HG03378 (cell line): Measurements from ENCODE around the gene C14orf180.

Experiments
- ATAC-seq: cut with Tn5 transposase; IDR thresholded peaks from one replicate; pipeline ENCODE4 v1.9.1; 2021; ENCODE audit warnings: mild to moderate bottlenecking, moderate library complexity; ENCODE audit not compliant: unreplicated experiment

Gene C14orf180

DNA sequence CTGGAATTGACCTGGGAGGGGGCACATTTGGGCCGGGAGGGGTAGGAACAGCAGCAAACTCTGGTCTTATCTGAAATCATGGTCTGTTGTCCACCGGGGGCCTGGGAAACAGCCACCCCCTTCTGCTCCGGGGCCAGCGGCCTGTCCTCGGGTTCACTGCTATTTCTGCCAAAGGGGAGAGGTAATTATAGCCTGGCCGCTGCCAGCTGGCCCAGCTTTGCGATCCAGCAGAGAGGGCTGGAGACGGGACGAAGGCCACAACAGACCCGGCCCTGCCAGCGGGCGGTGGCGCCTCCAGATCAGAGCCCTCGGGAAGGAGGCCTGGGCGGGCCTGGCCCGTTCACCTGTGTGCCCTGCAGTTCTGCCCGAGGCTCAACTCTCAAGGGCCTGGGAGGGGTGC lies at the start of gene C14orf180:
C14orf180 (plus strand) TSS at position 258 of the 400 bp plus-strand sequence. CDS start 6,667 bp downstream, outside the sequence.
- no peak for ATAC-seq

DNA sequence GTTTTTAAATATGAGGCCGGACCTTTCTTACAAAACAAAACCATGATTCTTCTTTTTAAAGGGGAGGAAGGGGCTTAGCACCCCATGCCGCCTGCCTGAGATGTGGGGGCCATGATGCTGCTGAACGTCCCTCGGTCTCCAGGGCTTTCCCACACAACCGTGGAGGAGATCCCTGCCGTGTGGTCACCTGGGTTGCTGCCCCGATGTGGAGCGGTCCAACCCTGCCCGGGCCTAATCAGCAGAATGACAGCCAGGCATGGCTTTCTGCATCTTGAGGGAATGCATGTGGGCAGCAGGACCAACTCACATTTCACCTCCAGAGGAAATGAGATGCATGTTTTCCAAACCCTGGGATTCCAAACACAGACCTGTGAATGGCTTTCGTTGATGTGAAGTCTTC lies 48.9 kb upstream of the C14orf180 start:
- ATAC-seq: no peak

DNA sequence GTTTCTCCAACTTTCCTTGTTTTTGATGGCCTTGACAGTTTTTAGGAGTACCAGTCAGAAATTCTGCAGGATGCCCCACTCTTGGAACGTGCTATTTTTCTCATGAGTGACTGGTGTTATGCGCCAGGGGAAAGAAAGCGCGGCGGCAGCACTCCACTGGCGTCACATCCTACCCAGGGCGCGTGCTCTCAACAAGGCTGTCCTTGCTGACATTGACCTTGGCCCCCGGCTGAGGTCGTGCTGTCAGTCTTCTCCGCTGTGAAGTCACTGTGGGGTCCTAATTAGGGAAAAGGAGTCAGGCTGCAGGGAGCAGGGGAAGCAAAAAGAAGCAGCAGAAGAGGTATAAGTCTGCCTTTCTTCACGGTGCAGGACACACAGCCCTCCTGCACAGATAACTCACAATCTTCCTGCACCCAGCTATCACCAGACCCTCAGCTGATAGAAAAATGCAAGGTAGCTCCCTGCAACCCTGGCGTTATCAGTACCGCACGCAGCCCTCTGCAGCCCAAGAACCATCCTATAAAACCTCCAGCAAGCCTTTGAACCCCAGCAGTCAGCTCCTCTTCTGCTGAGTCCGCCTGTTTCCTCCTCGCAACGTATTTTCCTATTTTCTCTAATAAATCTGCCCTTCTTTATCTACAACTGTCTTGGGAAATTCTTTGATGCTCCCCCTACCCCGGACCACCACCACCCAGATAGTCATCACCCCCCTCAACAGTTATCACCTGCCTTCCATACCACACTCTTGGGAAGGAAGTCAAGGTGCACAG lies 48.0 kb upstream of the C14orf180 start:
- ATAC-seq: no peak

DNA sequence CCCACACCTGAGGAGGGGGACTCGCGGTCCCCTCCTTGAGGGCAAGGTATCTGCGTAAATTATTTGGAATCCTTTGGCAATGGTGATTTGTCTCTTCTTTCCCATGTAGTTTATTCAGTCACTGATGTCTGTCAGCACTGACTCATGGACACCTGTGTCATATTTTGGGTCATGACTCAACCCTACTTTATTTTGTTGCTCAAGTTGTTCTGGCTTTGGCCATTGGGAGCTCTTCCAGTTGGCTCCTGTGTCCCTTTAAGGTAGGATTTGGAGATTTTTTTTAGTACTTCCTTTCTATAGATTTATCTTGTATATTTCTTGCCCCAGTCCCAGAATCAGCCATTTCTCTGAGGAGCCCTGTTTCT lies 47.4 kb upstream of the C14orf180 start:
- ATAC-seq: no peak

DNA sequence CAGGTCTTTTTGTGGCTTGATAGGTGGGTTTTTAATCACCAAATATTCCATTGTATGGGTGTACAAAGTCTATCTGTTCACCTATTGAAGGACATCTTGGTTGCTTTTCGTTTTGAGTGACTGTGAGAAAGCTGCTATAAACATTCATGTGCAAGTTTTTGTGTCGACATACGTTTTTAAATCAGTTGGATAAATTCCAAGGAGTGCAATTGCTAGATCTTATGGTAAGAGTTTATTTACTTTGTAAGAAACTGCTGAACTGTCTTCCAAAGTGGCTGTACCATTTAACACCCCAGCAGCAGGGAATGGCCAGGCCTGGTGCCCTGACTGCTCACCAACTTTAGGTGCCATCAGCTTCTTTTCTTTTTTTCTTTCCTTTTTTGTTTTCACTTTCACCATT lies 45.5 kb upstream of the C14orf180 start:
- no peak for ATAC-seq

DNA sequence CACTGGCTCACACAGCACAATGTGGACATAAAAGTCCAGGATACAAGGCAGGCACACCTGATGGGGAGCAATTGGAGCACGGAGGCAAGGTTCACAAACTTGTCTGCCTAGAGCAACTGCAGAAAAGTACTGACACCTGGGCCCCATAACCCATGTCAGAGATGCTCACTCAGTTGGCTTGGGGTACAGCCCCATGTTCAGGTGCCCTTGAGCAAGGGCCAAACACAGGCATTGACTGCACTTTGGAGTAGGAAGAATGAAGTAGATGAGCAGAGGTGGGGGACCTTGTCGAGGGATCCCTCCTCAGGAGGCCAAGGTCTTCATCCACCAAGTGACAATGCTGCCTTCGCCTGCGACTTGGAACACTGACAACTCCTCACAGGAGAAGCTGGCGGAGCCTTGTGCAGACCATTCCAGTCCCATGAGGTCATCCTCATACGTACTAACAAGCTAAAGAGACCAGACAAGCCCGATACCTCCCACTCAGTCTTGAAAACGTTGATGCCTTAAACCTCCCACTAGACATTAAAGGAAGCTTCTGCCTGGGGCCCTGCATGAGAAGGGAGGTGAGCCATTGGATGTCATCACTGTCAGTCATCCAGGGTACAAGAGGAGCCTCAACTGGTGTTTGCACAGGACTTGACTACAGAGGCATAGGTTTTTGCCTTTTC lies 42.5 kb upstream of the C14orf180 start:
- ATAC-seq: no peak

DNA sequence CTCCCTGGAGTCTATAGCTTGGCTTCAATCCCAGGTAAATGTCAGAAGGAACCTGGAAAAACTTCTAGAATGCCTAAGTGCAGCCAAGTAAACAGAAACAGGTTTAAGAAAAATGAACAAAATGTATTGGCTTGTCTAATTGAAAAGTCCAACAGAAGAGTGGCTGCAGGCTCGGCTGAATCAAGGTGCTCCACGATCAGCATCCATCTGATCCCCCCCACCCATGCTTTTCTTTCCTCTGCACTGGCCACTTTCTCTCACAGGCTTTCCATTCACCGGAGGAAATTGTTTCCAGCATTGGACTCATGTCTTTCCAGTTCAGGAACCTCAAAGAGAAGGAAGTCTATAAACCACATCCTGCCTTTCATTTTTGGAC lies 42.0 kb upstream of the C14orf180 start:
- ATAC-seq: no peak

DNA sequence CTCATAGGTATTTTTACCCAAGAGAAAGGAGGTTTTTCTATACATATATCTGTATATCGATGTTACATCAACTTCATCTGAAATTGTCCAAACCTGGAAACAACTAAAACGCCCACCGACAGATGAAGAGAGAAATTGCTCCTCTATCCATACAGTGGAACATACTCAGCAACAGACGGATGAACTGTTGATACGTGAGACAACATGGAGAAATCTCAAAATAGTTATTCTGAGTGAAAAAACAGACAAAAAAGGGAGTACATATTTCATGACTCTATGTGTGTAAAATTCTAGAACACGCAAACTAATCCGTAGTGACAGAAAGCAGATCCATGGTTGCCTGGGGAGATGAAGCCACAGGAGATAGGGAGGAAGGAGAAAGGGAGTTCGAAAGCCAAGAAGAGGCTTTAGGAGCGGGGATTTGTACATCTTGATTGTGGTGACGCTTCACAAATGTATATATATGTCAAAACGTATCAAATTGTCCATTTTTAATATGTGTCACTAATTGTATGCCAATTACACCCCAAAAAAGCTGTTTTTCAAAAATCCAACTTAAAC lies 37.6 kb upstream of the C14orf180 start:
- ATAC-seq: no peak

DNA sequence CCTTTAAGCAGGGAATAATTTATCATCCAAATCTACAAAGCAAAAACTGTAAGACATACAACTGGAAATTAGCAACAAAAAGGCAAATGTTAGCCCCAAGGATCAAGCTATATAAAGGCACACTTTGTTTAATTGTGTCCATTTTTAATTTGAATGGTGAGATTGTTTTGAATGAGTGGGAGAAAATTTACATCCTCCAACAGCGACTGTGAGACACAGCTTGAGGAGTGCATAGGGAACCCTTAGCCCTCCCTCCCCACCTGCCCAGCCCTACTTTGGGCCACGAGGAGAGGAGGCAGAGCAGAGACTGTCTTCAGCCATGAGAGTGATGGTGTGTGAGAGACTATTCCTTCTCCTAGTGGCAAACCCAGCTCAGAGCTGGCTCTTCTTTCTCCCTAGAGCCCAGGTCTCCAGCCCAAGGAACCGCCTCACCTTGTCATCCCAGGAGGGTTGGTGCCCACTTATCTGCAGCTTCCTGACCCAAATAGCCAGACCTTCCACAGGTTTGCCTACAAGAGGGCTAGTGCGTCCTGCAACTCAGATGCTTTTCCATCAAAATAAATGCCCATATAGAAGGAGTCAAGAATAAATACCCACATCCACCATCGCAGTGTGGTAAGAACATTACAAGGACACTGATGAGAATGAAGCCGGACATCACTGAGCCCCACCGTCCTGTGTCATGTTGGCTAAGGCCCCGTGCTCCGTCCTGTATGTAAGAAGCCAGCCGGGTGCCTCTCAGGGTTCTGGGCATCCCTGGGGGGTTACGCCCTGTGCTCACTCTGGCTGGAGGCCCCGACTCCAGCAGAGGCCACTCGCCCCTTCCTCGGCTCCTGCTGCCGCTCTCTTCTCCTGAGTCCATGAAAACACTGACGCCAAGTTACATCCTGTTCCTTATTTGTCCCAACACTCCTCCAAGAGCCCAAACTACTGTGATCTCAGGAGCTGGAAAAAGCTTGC lies 36.4 kb upstream of the C14orf180 start:
- ATAC-seq: no peak

DNA sequence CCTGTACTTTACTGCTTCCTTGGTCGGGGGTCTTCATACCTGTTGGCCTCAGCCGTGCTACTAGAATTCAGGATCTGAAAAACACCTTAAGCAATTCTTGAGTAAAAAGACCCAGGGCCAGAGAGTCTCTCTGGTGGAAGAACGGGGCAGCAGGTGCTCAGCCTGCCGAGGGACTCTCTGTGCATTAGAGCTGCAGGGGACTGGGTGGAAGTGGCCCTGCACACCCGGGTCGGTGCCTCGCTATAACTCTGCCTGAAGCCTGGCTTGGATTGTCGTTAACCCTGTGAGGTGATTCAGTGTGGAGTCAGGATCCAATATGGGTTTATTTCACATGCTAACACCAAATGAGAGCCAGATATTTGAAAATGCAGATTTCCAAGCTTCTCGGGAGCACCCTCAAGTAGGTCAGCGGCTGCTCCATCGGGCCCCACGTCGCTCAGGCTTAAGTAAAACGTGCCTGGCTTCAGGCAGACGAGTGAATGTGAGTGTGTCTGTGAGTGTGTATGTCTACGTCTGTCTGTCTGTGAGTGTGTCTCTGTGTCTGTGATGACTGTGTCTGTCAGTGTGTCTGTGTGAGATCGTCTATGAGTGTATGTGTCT lies 35.1 kb upstream of the C14orf180 start:
- ATAC-seq: no peak

DNA sequence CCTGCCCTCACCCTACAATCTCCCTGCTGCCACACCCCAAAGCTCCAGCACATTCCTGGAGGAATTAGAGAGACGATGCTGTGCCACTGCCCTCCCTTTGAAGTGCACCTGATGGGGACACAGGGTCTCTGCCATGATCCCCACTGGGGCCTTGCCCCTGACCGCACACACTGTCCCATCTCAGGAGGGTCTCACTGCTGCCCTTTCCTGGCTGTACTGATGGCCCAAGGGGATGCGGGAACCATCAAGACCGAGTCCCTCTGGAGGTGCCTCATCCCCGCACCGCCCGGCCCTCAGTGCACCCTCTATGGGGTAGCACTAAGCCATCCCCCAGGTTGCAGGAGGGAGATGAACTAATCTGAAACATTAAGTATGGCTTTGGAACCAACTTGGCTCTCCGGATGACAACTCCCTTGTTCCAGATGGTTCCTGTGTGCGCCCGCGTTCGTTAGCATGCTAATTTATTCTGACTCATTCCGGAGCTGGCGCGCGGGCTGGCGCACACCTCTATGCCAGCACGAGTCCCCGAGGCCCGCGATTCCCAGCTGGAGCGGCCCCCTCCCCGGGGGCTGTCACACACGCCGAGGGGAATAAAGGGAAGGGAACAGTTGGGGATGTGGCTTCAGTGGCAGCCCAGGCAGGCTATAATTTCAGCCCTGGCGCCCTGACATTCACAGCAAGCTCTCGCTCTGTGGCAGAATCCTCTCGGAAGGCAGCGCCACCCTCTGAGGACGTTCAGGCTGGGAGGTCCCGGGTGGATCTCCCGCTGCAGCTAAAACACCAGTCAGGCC lies 34.2 kb upstream of the C14orf180 start:
- no peak for ATAC-seq

DNA sequence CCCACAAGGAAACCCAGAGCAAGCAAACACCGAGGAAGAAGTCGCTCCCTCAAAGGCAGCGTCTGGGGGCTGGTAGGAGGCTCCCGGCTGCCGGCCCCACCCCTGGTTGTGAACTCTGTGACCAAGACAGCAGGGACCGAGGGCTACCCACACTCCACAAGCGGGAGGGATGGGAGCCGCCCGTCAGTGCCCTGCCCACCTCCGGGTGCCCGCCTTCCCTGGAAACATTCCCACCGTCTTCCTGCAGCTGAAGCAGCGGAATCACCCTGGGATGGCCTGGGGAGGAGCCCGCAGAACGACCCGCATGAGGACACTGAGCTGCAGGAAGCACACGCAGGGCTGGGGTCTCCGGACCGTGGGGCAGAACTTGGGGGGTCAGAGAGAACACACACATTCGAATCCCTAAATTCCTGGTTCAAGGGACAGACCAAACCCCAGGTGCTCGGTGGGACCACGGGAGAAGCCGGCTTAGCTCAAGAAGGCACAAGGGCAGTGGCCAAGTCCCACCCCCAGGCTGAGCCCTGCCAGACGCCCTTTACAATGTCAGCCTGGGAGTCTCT lies 33.5 kb upstream of the C14orf180 start:
- ATAC-seq: no peak

DNA sequence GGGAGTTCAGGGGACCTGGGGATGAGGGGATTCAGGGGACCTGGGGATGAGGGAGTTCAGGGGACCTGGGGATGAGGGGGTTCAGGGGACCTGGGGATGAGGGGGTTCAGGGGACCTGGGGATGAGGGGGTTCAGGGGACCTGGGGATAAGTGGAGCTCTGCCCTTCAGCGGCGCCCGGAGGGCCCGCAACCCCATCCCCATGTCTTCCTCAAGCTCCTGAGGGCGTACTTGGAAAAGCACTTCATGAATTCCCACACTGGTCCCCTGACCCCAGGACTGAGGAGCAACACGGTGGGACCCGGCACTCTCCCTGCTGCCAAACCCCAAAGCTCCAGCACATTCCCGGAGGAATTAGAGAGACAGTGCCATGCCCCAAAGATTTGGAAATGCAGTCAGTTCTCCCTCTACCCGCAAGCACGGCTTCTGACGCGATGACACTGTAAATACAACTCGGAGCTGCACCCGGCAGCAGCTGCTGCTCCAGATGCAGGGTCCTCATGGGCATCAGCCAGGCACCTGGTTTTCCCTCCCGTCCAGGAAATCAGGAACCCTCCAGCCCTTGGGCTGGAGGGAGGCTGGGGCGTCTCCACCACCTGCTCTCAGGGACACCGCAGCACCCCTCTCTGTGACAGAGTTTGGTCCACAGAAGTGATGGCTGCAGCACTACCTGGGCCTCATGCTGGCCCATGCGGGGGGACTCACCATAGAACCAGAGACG lies 32.8 kb upstream of the C14orf180 start:
- ATAC-seq: no peak

DNA sequence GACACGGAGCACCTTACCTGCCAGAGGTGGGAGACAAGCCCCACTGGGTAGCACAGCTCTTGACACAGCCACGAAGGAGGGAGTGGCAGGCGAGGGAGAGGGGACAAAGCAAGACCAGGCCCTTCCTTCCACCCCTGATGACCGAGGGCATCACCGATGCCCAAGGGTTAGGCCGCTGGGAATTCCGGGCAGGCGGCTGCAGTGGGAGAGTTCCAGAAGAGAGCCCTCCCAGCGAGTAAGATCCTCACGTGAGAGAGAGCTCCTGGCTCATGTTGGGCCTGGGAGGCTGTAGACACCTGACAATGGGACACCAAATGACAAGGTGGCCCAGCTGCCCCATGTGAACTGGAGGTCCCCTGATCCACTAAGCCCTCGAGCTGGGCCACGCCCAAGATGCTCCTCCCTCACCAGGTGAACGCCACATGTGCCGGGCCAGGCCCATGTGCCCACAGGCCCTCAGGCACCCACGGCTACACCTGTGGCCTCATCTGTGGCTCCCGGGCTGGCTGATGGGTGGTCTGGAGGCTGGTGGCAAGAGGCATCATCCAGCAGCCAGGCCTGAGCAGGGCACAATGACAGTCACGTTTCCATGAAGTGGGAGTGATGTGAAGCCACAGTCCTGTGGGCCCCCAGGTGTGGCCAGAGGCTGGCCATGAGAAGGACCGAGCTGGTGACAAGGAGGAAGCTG lies 32.1 kb upstream of the C14orf180 start:
- no peak for ATAC-seq

DNA sequence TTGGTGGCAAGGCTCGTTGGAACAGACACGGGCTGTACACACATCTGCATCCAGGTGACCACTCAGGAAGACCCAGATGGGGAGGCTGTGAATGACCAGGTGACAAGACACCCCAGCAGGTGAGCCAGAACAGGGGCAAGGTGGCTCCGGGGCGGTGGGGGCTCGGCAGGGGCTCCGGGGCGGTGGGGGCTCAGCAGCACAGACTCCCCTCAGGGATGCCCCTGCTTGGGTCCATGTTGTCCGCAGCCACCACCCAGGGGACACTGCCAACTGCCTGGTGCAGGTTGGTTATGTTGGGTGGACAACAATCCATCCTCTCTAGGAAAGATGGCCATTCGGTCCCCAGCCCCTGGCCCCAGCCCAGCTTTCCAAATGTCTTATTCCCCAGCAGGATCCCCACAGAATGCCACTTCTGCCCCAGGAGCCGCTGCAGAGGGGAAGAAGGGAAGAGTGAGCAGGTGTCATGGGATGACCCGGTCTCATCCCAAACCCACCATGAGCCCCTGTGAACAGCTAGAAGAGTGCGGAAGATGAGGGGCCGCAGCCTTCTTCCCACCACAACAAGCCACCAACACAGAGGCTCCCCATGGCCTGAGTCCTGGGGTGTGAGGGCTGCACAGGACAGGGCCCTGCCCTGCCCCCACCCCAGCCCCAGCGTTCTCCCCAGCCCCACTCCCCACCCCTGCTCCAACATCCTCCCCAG lies 31.4 kb upstream of the C14orf180 start:
- no peak for ATAC-seq

DNA sequence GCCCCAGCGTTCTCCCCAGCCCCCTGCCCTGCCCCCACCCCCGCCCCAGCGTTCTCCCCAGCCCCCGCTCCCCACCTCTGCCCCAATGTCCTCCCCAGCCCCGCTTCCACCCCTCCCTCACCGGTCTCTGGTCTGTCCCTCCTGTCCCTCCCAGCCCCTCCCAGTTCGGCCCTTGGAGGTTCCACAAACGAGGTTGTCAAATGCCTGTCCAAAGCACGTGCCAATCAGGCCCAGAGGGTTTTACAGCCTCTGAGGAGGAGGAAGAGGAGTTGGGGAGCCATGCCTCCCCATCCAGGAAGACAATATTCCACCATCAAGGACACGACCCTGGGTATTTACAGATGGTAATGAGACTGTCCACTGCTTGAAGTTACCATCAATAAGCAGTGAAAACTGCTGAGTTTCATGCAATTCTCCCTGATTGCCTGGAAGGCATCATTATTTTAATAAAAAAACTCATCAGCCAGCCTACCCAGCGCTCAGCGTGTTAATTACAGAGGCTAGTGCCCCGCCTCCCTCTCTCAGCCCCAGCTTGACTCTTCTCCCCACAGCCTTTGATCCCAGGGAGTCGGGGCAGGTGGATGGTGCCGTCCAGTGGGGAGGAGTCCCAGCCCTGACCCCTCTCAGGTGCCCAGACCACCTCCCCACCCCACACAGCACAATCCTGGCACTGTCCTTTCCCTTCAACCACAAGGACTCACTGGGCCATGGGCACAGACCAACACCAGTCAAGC lies 30.6 kb upstream of the C14orf180 start:
- no peak for ATAC-seq
